KMS-11 (cell line): ENCODE measurements around the gene EHD3.
"Not testable (repeated sequence)": the region's sequence is repeated elsewhere in the genome, so short reads cannot be mapped to it uniquely, and the experiment has no call there.

Experiments used
- H2AFZ ChIP-seq: fragments of 200-600 bp; sonication (generic); 2 replicates; pipeline ENCODE4 v1.6.1; 2016; ENCODE audit warnings: antibody characterized with exemption, mixed run types, low read depth
- H3K27ac ChIP-seq: fragments of 200-600 bp; sonication (generic); 2 replicates; pipeline ENCODE4 v1.6.1; 2016; ENCODE audit warnings: mild to moderate bottlenecking, mixed run types
- H3K27me3 ChIP-seq: fragments of 200-600 bp; sonication (generic); 2 replicates; pipeline ENCODE4 v1.6.1; 2017; ENCODE audit warnings: mild to moderate bottlenecking, low read depth, mixed run types, moderate library complexity; ENCODE audit not compliant: insufficient read depth
- H3K36me3 ChIP-seq: fragments of 200-600 bp; sonication (generic); 2 replicates; pipeline ENCODE4 v1.6.1; 2017; ENCODE audit warnings: mild to moderate bottlenecking, mixed run types; ENCODE audit not compliant: insufficient read depth
- H3K4me1 ChIP-seq: fragments of 200-600 bp; sonication (generic); 2 replicates; pipeline ENCODE4 v1.6.1; 2016; ENCODE audit warnings: mild to moderate bottlenecking, low read depth, mixed run types; ENCODE audit not compliant: poor library complexity, severe bottlenecking
- H3K4me2 ChIP-seq: fragments of 200-600 bp; sonication (generic); 2 replicates; pipeline ENCODE4 v1.7.0; 2016; ENCODE audit warnings: mild to moderate bottlenecking, mixed run types
- H3K4me3 ChIP-seq: fragments of 200-600 bp; sonication (generic); IDR thresholded peaks from 2 replicates; pipeline ENCODE4 v1.6.1; 2017; ENCODE audit warnings: low read depth, low read length, mixed read lengths; ENCODE audit not compliant: insufficient read depth
- H3K79me2 ChIP-seq: fragments of 200-600 bp; sonication (generic); 2 replicates; pipeline ENCODE4 v1.6.1; 2016; ENCODE audit warnings: low read depth, mixed run types; ENCODE audit not compliant: insufficient read depth
- H3K9ac ChIP-seq: fragments of 200-600 bp; sonication (generic); 2 replicates; pipeline ENCODE4 v1.6.1; 2016; ENCODE audit warnings: mild to moderate bottlenecking, mixed run types
- H4K20me1 ChIP-seq: fragments of 200-600 bp; sonication (generic); 2 replicates; pipeline ENCODE4 v1.6.1; 2016; ENCODE audit warnings: mild to moderate bottlenecking, mixed run types; ENCODE audit not compliant: insufficient read depth
- TF ChIP-seq, protein P1 (sequence below): fragments of 200-600 bp; sonication (generic); conservative IDR thresholded peaks from 2 replicates; pipeline ENCODE4 v1.6.1; 2017; ENCODE audit warnings: low read depth, mild to moderate bottlenecking, antibody characterized with exemption, low read length, moderate library complexity, mixed read lengths

EHD3 gene

DNA sequence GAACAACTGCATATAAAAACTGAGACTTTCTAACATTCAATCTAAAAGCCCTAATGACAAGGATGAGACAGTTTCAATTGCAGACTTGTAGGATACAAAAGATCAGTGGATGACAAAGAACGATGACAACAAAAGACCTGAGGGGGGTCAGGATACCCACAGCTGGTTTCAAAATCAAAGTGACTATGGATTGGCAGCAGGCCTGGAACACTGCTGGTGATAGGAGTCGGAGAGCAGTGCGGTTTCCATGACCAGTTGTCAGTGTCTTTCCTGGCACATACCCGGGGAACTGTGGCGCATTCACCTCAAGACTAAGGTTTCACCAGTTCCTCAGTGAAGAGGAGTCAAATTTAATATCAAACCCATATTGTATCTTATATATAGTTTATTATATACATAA lies 42.0 kb downstream of the EHD3 start:
- no peak overlapping the region for H3K4me3 ChIP-seq
- H2AFZ ChIP-seq = no peak overlapping the region
- H3K36me3 ChIP-seq = no peaks in the 10 kb centered on the region
- H4K20me1 ChIP-seq = no peaks in the 10 kb centered on the region
- no peak overlapping the region for H3K27ac ChIP-seq
- H3K4me2 ChIP-seq = no peak overlapping the region
- TF ChIP-seq, protein P1, sequence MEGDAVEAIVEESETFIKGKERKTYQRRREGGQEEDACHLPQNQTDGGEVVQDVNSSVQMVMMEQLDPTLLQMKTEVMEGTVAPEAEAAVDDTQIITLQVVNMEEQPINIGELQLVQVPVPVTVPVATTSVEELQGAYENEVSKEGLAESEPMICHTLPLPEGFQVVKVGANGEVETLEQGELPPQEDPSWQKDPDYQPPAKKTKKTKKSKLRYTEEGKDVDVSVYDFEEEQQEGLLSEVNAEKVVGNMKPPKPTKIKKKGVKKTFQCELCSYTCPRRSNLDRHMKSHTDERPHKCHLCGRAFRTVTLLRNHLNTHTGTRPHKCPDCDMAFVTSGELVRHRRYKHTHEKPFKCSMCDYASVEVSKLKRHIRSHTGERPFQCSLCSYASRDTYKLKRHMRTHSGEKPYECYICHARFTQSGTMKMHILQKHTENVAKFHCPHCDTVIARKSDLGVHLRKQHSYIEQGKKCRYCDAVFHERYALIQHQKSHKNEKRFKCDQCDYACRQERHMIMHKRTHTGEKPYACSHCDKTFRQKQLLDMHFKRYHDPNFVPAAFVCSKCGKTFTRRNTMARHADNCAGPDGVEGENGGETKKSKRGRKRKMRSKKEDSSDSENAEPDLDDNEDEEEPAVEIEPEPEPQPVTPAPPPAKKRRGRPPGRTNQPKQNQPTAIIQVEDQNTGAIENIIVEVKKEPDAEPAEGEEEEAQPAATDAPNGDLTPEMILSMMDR = no peak
- H3K27me3 ChIP-seq = no peaks in the 10 kb centered on the region
- no peaks in the 10 kb centered on the region for H3K79me2 ChIP-seq
- no peaks in the 10 kb centered on the region for H3K4me1 ChIP-seq
- H3K9ac ChIP-seq = no peak overlapping the region

DNA sequence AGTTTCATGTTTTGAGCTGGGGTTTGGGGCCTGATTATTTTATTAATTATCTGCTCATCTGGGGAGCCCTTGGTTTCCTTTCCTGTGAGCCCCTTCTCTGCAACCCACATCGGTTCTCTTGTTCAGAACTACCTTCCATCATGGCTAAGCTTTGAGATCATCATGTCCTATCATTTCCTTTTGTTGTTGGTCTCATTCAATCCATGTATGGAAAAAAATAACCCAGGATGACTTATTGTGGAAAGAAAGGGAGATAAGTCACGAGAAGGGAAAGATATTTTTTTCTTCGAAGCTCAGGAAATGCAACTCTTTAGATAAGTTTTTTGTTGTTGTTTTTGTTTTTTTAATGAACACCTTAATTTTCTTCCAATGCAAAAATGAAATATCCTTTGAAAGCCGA lies 43.7 kb downstream of the EHD3 start:
- Histone ChIP-seq H3K79me2 (no peaks in the 10 kb centered on the region), H4K20me1 (no peaks in the 10 kb centered on the region), H3K9ac (no peak overlapping the region), H2AFZ (no peak overlapping the region), H3K4me1 (no peaks in the 10 kb centered on the region), H3K36me3 (no peaks in the 10 kb centered on the region), H3K4me3 (no peak overlapping the region), H3K27ac (no peak overlapping the region), H3K27me3 (no peaks in the 10 kb centered on the region), H3K4me2 (no peak overlapping the region)
- TF ChIP-seq, protein P1 = no peak

DNA sequence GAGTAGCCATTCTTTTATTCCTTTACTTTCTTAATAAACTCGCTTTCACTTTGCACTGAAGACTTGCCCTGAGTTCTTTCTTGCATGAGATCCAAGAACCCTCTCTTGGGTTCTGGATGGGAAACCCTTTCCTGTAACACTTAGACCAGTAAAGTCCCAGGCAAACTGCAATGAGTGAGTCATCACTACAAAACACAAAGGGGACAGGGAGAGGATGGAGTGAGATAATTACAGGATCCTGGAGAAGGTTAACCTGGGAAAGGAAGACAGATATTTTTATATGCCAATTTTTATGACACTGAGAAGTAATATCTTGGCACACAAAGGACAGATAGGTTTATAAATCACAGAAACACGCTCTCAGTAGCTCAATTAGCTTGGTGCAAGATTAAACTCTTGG lies 48.7 kb downstream of the EHD3 start:
- no peak overlapping the region for H3K9ac ChIP-seq
- H3K4me1 ChIP-seq = no peaks in the 10 kb centered on the region
- no peaks in the 10 kb centered on the region for H3K27me3 ChIP-seq
- no peak overlapping the region for H3K4me2 ChIP-seq
- TF ChIP-seq, protein P1 = no peak
- no peak overlapping the region for H3K4me3 ChIP-seq
- H3K27ac ChIP-seq = no peak overlapping the region
- H2AFZ ChIP-seq = no peak overlapping the region
- H3K36me3 ChIP-seq = no peaks in the 10 kb centered on the region
- H3K79me2 ChIP-seq = no peaks in the 10 kb centered on the region
- no peaks in the 10 kb centered on the region for H4K20me1 ChIP-seq

DNA sequence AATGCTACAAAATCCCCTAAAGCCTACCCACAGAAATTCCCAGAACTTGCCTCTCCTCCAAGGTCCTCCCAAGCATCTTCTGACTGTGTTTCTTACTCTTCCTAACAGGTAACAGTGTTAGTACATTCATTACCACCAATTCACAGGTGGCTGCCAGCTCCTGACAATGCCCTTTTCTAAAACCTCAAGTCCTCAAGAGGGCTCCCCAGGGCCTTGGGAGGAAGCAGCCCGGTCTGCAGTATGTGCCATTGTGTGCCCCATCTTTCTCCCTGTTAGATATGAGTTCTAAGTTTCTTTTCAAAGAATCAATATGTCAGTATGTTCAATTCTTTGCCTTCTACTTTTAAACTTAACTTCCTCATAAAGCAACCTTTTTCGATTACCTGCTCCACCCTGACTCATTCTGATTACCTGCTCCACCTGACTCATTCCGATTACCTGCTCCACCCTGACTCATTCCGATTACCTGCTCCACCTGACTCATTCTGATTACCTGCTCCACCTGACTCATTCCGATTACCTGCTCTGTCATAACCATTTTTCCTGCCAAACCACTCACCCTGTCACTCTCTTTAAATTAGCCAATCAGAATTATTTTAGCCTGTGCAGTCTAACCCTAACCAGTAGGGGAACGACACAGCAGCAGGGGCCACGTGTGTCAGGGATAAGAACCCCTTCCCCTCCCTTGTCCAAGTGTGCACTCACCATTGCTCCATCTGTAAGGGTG lies 49.4 kb downstream of the EHD3 start:
- not testable (repeated sequence) for H3K27me3 ChIP-seq, H3K9ac ChIP-seq, H3K79me2 ChIP-seq, H2AFZ ChIP-seq, H3K4me2 ChIP-seq, H3K4me1 ChIP-seq, H4K20me1 ChIP-seq, H3K36me3 ChIP-seq, H3K4me3 ChIP-seq, H3K27ac ChIP-seq

DNA sequence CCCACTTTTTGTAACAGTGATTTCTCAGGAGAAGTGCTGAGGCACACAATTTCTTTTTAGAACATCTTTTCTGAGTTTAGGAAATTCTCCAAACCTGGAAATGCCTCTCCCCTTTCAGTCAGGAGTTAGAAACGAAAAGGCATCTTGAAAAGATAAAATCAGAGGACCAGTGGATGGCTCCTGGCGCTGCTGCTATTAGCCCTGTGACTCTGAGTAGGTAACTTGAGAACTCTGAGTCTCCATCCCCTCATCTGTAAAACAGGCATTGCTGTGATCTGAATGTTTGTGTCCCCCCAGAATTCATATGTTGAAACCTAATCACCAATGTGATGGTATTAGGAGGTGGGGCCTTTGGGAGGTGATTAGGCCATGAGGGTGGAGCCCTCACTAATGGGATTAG lies 50.2 kb downstream of the EHD3 start:
- no peak overlapping the region for H3K4me2 ChIP-seq
- no peaks in the 10 kb centered on the region for H3K27me3 ChIP-seq
- H3K9ac ChIP-seq = no peak overlapping the region
- no peaks in the 10 kb centered on the region for H3K79me2 ChIP-seq
- no peaks in the 10 kb centered on the region for H3K4me1 ChIP-seq
- H2AFZ ChIP-seq = no peak overlapping the region
- H3K27ac ChIP-seq = no peak overlapping the region
- no peaks in the 10 kb centered on the region for H3K36me3 ChIP-seq
- no peak overlapping the region for H3K4me3 ChIP-seq
- no peaks in the 10 kb centered on the region for H4K20me1 ChIP-seq
- TF ChIP-seq, protein P1 = no peak
